Gastrocnemius medialis (tissue), 4 donors: Measurements from ENCODE around the gene TIAL1.

ENCODE experiments used
- CTCF ChIP-seq, 5 experiments: fragments of 450-650 bp in 3 of 5; fragments of 200-600 bp in 2 of 5; sonication (generic) in 2 of 5; IDR thresholded peaks in 4 of 5; conservative IDR thresholded peaks in 1 of 5; 1 replicate in 4 of 5; 2 replicates in 1 of 5; pipeline ENCODE4 v1.5.1; 2016 to 2019; ENCODE audit warnings: antibody characterized with exemption in 5 of 5, mild to moderate bottlenecking in 3 of 5, moderate library complexity in 3 of 5
- POLR2A ChIP-seq, 2 donors: fragments of 450-650 bp; IDR thresholded peaks; one replicate each; pipeline ENCODE4 v1.6.1; 2017; ENCODE audit warnings: antibody characterized with exemption in 2 of 2, mild to moderate bottlenecking in 2 of 2, moderate library complexity in 2 of 2

- TF ChIP-seq CTCF (IDR thresholded peaks at IDR 0.05 in 4 of 5, conservative IDR thresholded peaks at IDR 0.05 in 1 of 5) (no peak), POLR2A (IDR thresholded peaks at IDR 0.05) (no peak)
Measured at GRCh38 chr10:119642556-119643111, 45.9 kb upstream of the TIAL1 start.
